WERI-Rb-1 (cell line): ENCODE data around the gene HNRNPM.

Experiments
- DNase-seq: peaks from one replicate; pipeline ENCODE4 v3.0.0-alpha.2; 2020
- H3K27ac ChIP-seq: fragments of 250-450 bp; sonication (Bioruptor Pico); 2 replicates; pipeline ENCODE4 v1.5.1; 2020; ENCODE audit warnings: mild to moderate bottlenecking, moderate library complexity
- H3K27me3 ChIP-seq: fragments of 250-450 bp; sonication (Bioruptor Pico); 2 replicates; pipeline ENCODE4 v1.5.1; 2021; ENCODE audit warnings: mild to moderate bottlenecking, low read depth, moderate library complexity; ENCODE audit not compliant: insufficient read depth, severe bottlenecking
- H3K36me3 ChIP-seq: fragments of 250-450 bp; sonication (Bioruptor Pico); 2 replicates; pipeline ENCODE4 v1.5.1; 2020; ENCODE audit warnings: mild to moderate bottlenecking, moderate library complexity
- H3K4me3 ChIP-seq: 2 replicates; pipeline ENCODE4 v1.5.1; 2011; ENCODE audit warnings: low read depth, mild to moderate bottlenecking, control low read depth, low read length
- H3K9me3 ChIP-seq: fragments of 250-450 bp; sonication (Bioruptor Pico); 2 replicates; pipeline ENCODE4 v1.5.1; 2021; ENCODE audit warnings: mild to moderate bottlenecking, moderate library complexity; ENCODE audit not compliant: severe bottlenecking
- CTCF ChIP-seq: IDR thresholded peaks from 2 replicates; pipeline ENCODE4 v1.5.1; 2011; ENCODE audit warnings: low read depth, mild to moderate bottlenecking, control low read depth, inconsistent platforms, low read length

HNRNPM gene

GRCh38 chr19:8449830-8450229, 5.1 kb downstream of the HNRNPM start:
- H3K9me3 ChIP-seq, result no peaks in the 10 kb centered on the region
- H3K4me3 ChIP-seq, result no peak overlapping the region
- DNase-seq, result no peak
- H3K27me3 ChIP-seq, result no peaks in the 10 kb centered on the region
- peaks cover 80% of the 10 kb centered on the region for H3K36me3 ChIP-seq
- H3K27ac ChIP-seq, result no peak overlapping the region
- TF ChIP-seq CTCF, result no peak

DNA sequence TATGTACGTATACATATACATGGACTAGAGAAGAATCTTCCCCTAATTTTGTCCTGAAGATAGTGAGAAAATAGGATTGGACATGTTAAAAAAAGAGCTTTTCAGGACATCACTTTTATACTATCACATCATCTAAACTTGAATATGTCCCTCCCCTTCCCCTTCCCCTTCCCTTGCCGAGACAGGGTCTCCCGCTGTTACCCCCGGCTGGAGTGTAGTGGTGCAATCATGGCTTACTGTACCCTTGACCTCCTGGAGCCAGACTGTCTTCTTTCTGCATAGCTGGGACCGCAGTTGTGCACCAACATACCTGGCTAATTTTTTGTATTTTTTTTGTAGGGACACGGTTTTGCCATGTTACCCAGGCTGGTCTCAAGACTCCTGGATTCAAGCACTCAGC, 6.6 kb downstream of the HNRNPM start:
- no peak for DNase-seq
- TF ChIP-seq CTCF, result no peak
- H3K27me3 ChIP-seq, result no peaks in the 10 kb centered on the region
- H3K27ac ChIP-seq, result peak overlapping the region; percentile 31; the same call in 1 of the 2 replicates
- peaks cover 79% of the 10 kb centered on the region for H3K36me3 ChIP-seq
- no peaks in the 10 kb centered on the region for H3K9me3 ChIP-seq
- H3K4me3 ChIP-seq, result no peak overlapping the region

- Histone ChIP-seq H3K27ac (peak overlapping the region; percentile 31; the same call in 1 of the 2 replicates), H3K4me3 (no peak overlapping the region)
Observed at GRCh38 chr19:8451885-8452284, 7.1 kb downstream of the HNRNPM start.

GRCh38 chr19:8452446-8453123, 7.8 kb downstream of the HNRNPM start:
- Histone ChIP-seq H3K27ac (no peak overlapping the region), H3K27me3 (no peaks in the 10 kb centered on the region), H3K4me3 (no peak overlapping the region), H3K36me3 (peaks cover 79% of the 10 kb centered on the region), H3K9me3 (no peaks in the 10 kb centered on the region)
- TF ChIP-seq CTCF, result no peak
- no peak for DNase-seq

More at GRCh38 chr19:8451885-8452284, 7.1 kb downstream of the HNRNPM start:
- DNase-seq, result peak; percentile 48
- Histone ChIP-seq H3K27me3 (no peaks in the 10 kb centered on the region), H3K36me3 (peaks cover 79% of the 10 kb centered on the region), H3K9me3 (no peaks in the 10 kb centered on the region)
- TF ChIP-seq CTCF, result no peak

DNA sequence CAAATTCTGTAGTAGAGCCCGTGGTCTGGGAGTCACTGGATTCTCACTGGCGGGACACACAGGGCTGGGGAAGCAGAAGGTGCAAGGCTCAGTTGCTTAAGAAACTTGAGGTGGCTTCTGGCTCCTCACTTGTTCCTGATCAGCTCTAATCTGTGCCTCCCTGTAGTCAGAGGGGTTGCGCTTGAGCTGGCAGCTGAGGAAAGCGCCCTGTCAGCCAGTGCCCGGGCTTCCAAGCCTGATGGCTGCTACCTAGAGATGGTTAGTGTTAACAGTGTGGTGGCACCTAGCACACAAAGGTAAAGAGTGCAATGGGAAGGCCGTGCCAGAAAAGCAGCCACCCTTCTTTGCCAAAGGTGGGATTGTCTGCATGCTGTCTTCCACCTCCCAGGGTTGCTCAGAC, 8.8 kb downstream of the HNRNPM start:
- H3K4me3 ChIP-seq, result no peak overlapping the region
- H3K27me3 ChIP-seq, result no peaks in the 10 kb centered on the region
- H3K36me3 ChIP-seq, result peaks cover 82% of the 10 kb centered on the region
- H3K27ac ChIP-seq, result no peak overlapping the region
- no peak for DNase-seq
- TF ChIP-seq CTCF, result no peak
- H3K9me3 ChIP-seq, result no peaks in the 10 kb centered on the region

- no peak overlapping the region for H3K27ac ChIP-seq
- H3K4me3 ChIP-seq, result no peak overlapping the region
- no peak for DNase-seq
- H3K27me3 ChIP-seq, result no peaks in the 10 kb centered on the region
- H3K36me3 ChIP-seq, result peaks cover 83% of the 10 kb centered on the region
- TF ChIP-seq CTCF, result no peak
- no peaks in the 10 kb centered on the region for H3K9me3 ChIP-seq
Observed at GRCh38 chr19:8454218-8454617, 9.4 kb downstream of the HNRNPM start.
